ENCODE results near the gene ASPSCR1.
"Not testable (repeated sequence)": the region's sequence is repeated elsewhere in the genome, so short reads cannot be mapped to it uniquely, and the experiment has no call there.

Gene ASPSCR1

DNA sequence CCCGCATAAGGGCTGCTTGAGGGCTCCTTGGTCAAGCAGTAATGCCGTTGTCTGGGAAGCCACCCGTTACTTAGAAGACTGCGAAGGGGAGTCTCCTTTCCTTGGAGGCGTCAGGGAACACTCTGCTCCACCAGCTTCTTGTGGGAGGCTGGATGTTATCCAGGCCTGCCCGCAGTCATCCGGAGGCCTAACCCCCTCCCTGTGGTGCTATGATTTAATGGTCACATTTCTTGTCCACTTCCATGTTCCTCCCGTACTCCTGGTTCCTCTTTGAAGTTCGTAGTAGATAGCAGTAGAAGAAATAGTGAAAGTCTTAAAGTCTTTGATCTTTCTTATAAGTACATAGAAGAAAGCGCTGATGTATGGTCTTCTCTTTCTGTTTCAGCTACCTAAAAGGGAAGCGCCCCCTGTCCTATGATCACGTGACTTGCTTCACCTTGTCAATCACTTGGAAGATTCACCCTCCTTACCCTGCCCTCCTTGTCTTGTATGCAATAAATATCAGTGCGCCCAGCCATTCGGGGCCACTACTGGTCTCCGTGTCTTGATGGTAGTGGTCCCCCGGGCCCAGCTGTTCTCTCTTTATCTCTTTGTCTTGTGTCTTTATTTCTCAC lies 61.5 kb downstream of the ASPSCR1 start:
- Histone ChIP-seq H3K36me3 (replicated peaks in 1 of 2; ENCODE audit: control insufficient read depth in 2 of 2, insufficient read depth in 2 of 2, low read length in 2 of 2) (peaks cover 8 to 24% of the 10 kb centered on the region in 2 donors), H3K4me1 (ENCODE audit: control insufficient read depth in 2 of 2, insufficient read depth in 1 of 2, low read depth in 1 of 2, low read length in 2 of 2) (peaks cover 9 to 10% of the 10 kb centered on the region in 2 donors)
- H3K4ac ChIP-seq (ENCODE audit: low read length); H3K79me1 ChIP-seq (ENCODE audit: low read depth, low read length); H3K4me2 ChIP-seq (ENCODE audit: insufficient read depth, low read length, poor library complexity, severe bottlenecking); H3K18ac ChIP-seq (ENCODE audit: low read length); H3K4me3 ChIP-seq (ENCODE audit: low read length in 2 of 2); DNase-seq (ENCODE audit: low spot score); H4K91ac ChIP-seq (ENCODE audit: low read depth, low read length, poor library complexity); H3K9me3 ChIP-seq (replicated peaks in 1 of 2; ENCODE audit: control insufficient read depth in 2 of 2, insufficient read depth in 1 of 2, low read depth in 1 of 2, low read length in 2 of 2); H4K8ac ChIP-seq (ENCODE audit: low read depth, low read length); H3K27me3 ChIP-seq (ENCODE audit: control insufficient read depth in 3 of 3, insufficient read depth in 3 of 3, low read depth in 1 of 3, low read length in 3 of 3); H2BK12ac ChIP-seq (ENCODE audit: low read length); H3K27ac ChIP-seq (replicated peaks; ENCODE audit: low read length); H2BK120ac ChIP-seq (ENCODE audit: low read depth, low read length); H3K9ac ChIP-seq (ENCODE audit: low read depth, low read length, poor library complexity); H2BK15ac ChIP-seq (ENCODE audit: low read length); H2AFZ ChIP-seq (ENCODE audit: low read length); H2AK5ac ChIP-seq (ENCODE audit: low read depth, low read length); H3K23ac ChIP-seq (ENCODE audit: low read depth, low read length, poor library complexity); H2BK5ac ChIP-seq (ENCODE audit: low read length); H3K14ac ChIP-seq (ENCODE audit: low read length): not testable (repeated sequence)
- no CpG with 5 or more reads among the region's 16 CpGs for WGBS, 2 donors (ENCODE audit: extremely low coverage in 2 of 2, insufficient read length in 2 of 2, insufficient replicate concordance in 1 of 2)

DNA sequence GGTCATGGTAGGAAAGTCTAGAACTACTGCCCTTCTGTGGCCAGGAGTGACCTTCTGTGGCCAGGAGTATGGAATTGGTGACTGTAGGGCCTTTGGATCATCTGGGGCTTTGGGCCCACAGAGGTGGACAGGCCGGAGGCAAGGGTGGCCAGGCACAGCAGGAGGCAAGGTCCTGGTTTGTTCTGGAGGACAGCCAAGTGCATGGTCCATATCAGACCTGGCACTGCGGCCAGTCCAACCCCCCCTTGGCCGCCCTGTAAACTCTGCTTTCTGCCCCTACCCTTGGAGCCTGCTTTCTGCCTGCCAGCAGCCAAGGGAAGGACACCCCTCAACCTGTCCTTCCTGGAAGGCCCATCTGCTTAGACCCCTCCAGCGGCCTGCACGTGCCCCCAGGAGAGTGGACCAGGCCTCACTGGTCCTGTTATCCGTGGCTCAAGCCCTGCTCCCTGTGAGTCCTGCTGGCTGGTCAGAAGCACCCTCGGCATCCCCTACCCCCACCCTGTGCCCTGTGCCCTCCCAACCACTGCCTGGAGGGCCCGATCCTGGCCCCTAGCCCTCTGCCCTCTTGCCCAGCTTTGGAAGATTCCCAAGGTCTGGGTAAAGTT lies 62.4 kb downstream of the ASPSCR1 start:
- Histone ChIP-seq H2AK5ac (ENCODE audit: low read depth, low read length) (peak overlapping the region; percentile 60), H3K9ac (ENCODE audit: low read depth, low read length, poor library complexity) (no peak overlapping the region), H3K23ac (ENCODE audit: low read depth, low read length, poor library complexity) (no peak overlapping the region), H3K36me3 (replicated peaks in 1 of 2; ENCODE audit: control insufficient read depth in 2 of 2, insufficient read depth in 2 of 2, low read length in 2 of 2) (peaks cover 8 to 20% of the 10 kb centered on the region in 2 donors), H3K9me3 (replicated peaks in 1 of 2; ENCODE audit: control insufficient read depth in 2 of 2, insufficient read depth in 1 of 2, low read depth in 1 of 2, low read length in 2 of 2) (no peaks in the 10 kb centered on the region), H4K8ac (ENCODE audit: low read depth, low read length) (no peak overlapping the region), H3K4me3 (ENCODE audit: low read length in 2 of 2) (no peak overlapping the region), H3K27me3 (ENCODE audit: control insufficient read depth in 3 of 3, insufficient read depth in 3 of 3, low read depth in 1 of 3, low read length in 3 of 3) (no peaks in the 10 kb centered on the region), H2BK120ac (ENCODE audit: low read depth, low read length) (no peak overlapping the region), H4K91ac (ENCODE audit: low read depth, low read length, poor library complexity) (no peak overlapping the region), H2BK5ac (ENCODE audit: low read length) (no peak overlapping the region), H3K4ac (ENCODE audit: low read length) (peak overlapping the region; percentile 67), H3K18ac (ENCODE audit: low read length) (peak overlapping the region; percentile 3), H3K4me2 (ENCODE audit: insufficient read depth, low read length, poor library complexity, severe bottlenecking) (no peak overlapping the region), H3K79me1 (ENCODE audit: low read depth, low read length) (peaks cover 6% of the 10 kb centered on the region), H3K4me1 (ENCODE audit: control insufficient read depth in 2 of 2, insufficient read depth in 1 of 2, low read depth in 1 of 2, low read length in 2 of 2) (peaks cover 9 to 10% of the 10 kb centered on the region in 2 donors), H2BK15ac (ENCODE audit: low read length) (peak overlapping the region; percentile 74), H2BK12ac (ENCODE audit: low read length) (peak overlapping the region; percentile 16), H2AFZ (ENCODE audit: low read length) (no peak overlapping the region), H3K14ac (ENCODE audit: low read length) (peak overlapping the region; percentile 17), H3K27ac (replicated peaks; ENCODE audit: low read length) (no peak overlapping the region)
- no CpG with 5 or more reads among the region's 8 CpGs for WGBS, 2 donors (ENCODE audit: extremely low coverage in 2 of 2, insufficient read length in 2 of 2, insufficient replicate concordance in 1 of 2)
- no peak for DNase-seq (ENCODE audit: low spot score)

DNA sequence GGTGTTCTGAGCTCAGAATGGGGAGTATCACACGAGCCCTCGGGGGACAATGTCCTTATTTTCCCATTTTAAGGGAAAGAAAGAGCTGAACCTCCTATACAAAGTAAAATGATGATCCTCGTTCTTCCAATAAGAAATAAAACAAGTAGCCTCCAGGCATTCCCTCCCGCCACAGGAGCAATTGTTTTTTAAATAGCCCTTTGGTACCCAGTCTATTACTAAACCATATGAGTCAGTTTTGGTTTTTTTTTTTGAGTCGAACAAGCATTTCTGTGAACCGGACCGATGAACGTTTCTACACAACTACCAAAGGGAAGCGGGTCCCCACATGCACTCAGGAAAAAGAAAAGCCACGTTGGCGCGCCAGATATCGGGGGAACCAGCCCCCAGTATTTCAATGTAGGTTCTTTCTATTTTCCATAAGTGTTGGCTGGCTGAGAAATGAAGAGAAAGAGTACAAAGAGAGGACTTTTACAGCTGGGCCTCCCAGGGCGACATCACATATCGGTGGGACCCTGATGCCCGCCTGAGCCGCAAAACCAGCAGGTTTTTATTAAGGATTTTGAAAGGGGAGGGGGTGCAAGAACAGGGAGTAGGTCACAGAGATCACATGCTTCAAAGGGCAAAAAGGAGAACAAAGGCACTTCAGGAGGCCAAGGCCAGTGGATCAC lies 63.9 kb downstream of the ASPSCR1 start:
- no peaks in the 10 kb centered on the region for H3K27me3 ChIP-seq (ENCODE audit: control insufficient read depth in 3 of 3, insufficient read depth in 3 of 3, low read depth in 1 of 3, low read length in 3 of 3)
- H3K79me1 ChIP-seq (ENCODE audit: low read depth, low read length): peaks cover 5% of the 10 kb centered on the region
- H3K4me2 ChIP-seq (ENCODE audit: insufficient read depth, low read length, poor library complexity, severe bottlenecking): no peak overlapping the region
- H3K9ac ChIP-seq (ENCODE audit: low read depth, low read length, poor library complexity): no peak overlapping the region
- no peak overlapping the region for H3K4ac ChIP-seq (ENCODE audit: low read length)
- peaks cover 0 to 5% of the 10 kb centered on the region in 2 donors for H3K36me3 ChIP-seq (replicated peaks in 1 of 2; ENCODE audit: control insufficient read depth in 2 of 2, insufficient read depth in 2 of 2, low read length in 2 of 2)
- no peak overlapping the region for H3K23ac ChIP-seq (ENCODE audit: low read depth, low read length, poor library complexity)
- no peak overlapping the region for H3K4me3 ChIP-seq (ENCODE audit: low read length in 2 of 2)
- no peak overlapping the region for H3K27ac ChIP-seq (replicated peaks; ENCODE audit: low read length)
- WGBS, 2 donors (ENCODE audit: extremely low coverage in 2 of 2, insufficient read length in 2 of 2, insufficient replicate concordance in 1 of 2): no CpG with 5 or more reads among the region's 17 CpGs
- no peak overlapping the region for H3K18ac ChIP-seq (ENCODE audit: low read length)
- H2BK15ac ChIP-seq (ENCODE audit: low read length): no peak overlapping the region
- no peak overlapping the region for H2BK12ac ChIP-seq (ENCODE audit: low read length)
- H2AFZ ChIP-seq (ENCODE audit: low read length): no peak overlapping the region
- no peak overlapping the region for H2AK5ac ChIP-seq (ENCODE audit: low read depth, low read length)
- H4K91ac ChIP-seq (ENCODE audit: low read depth, low read length, poor library complexity): no peak overlapping the region
- DNase-seq (ENCODE audit: low spot score): no peak
- H3K4me1 ChIP-seq (ENCODE audit: control insufficient read depth in 2 of 2, insufficient read depth in 1 of 2, low read depth in 1 of 2, low read length in 2 of 2): peaks cover 7 to 9% of the 10 kb centered on the region in 2 donors
- H3K9me3 ChIP-seq (replicated peaks in 1 of 2; ENCODE audit: control insufficient read depth in 2 of 2, insufficient read depth in 1 of 2, low read depth in 1 of 2, low read length in 2 of 2): no peaks in the 10 kb centered on the region
- no peak overlapping the region for H2BK120ac ChIP-seq (ENCODE audit: low read depth, low read length)
- H3K14ac ChIP-seq (ENCODE audit: low read length): no peak overlapping the region
- H4K8ac ChIP-seq (ENCODE audit: low read depth, low read length): no peak overlapping the region
- H2BK5ac ChIP-seq (ENCODE audit: low read length): no peak overlapping the region

DNA sequence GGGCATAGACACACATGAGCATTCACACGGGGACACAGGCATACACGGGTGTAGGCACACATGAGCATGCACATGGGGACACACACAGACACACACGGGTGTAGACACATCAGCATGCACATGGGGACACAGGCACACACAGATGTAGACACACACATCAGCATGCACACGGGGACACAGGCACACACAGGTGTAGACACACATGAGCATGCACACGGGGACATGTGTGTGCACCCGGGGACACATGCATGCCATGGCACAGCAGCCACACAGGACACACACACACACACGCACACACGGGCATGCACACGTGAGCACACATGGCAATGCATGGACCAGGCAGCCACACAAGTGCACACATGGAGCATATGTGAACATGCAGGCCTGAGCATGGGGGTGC lies 65.2 kb downstream of the ASPSCR1 start:
- Histone ChIP-seq H2AFZ (ENCODE audit: low read length) (no peak overlapping the region), H3K4me1 (ENCODE audit: control insufficient read depth in 2 of 2, insufficient read depth in 1 of 2, low read depth in 1 of 2, low read length in 2 of 2) (peaks cover 1 to 3% of the 10 kb centered on the region in 2 donors), H3K14ac (ENCODE audit: low read length) (peak overlapping the region; percentile 14), H3K27ac (replicated peaks; ENCODE audit: low read length) (no peak overlapping the region), H3K9ac (ENCODE audit: low read depth, low read length, poor library complexity) (peak overlapping the region; percentile 83), H3K4ac (ENCODE audit: low read length) (no peak overlapping the region), H3K9me3 (replicated peaks in 1 of 2; ENCODE audit: control insufficient read depth in 2 of 2, insufficient read depth in 1 of 2, low read depth in 1 of 2, low read length in 2 of 2) (no peaks in the 10 kb centered on the region), H3K4me2 (ENCODE audit: insufficient read depth, low read length, poor library complexity, severe bottlenecking) (no peak overlapping the region), H4K8ac (ENCODE audit: low read depth, low read length) (peak overlapping the region; percentile 87), H3K27me3 (ENCODE audit: control insufficient read depth in 3 of 3, insufficient read depth in 3 of 3, low read depth in 1 of 3, low read length in 3 of 3) (no peaks in the 10 kb centered on the region), H3K23ac (ENCODE audit: low read depth, low read length, poor library complexity) (peak overlapping the region; percentile 67), H3K79me1 (ENCODE audit: low read depth, low read length) (peaks cover 1% of the 10 kb centered on the region), H3K4me3 (ENCODE audit: low read length in 2 of 2) (peak overlapping the region in 1 of 2 donors; percentile 53), H3K18ac (ENCODE audit: low read length) (no peak overlapping the region), H2BK5ac (ENCODE audit: low read length) (no peak overlapping the region), H2BK15ac (ENCODE audit: low read length) (no peak overlapping the region), H4K91ac (ENCODE audit: low read depth, low read length, poor library complexity) (peak overlapping the region; percentile 82), H3K36me3 (replicated peaks in 1 of 2; ENCODE audit: control insufficient read depth in 2 of 2, insufficient read depth in 2 of 2, low read length in 2 of 2) (peaks cover 5 to 9% of the 10 kb centered on the region in 2 donors), H2BK12ac (ENCODE audit: low read length) (peak overlapping the region; percentile 98), H2AK5ac (ENCODE audit: low read depth, low read length) (peak overlapping the region; percentile 64), H2BK120ac (ENCODE audit: low read depth, low read length) (no peak overlapping the region)
- no peak for DNase-seq (ENCODE audit: low spot score)
- no CpG with 5 or more reads among the region's 9 CpGs for WGBS, 2 donors (ENCODE audit: extremely low coverage in 2 of 2, insufficient read length in 2 of 2, insufficient replicate concordance in 1 of 2)

Measured in neuronal stem cell (in vitro differentiated cells).